ENCODE results near the gene YBX2. TPM values are rescaled to one million over a fixed set of nuclear protein-coding genes. Genes with fewer than 3 reads are reported as not detected.

YBX2 gene
- polyA plus RNA-seq, 3 donors, result 0.95 to 6.0 (median 2.2) TPM

DNA sequence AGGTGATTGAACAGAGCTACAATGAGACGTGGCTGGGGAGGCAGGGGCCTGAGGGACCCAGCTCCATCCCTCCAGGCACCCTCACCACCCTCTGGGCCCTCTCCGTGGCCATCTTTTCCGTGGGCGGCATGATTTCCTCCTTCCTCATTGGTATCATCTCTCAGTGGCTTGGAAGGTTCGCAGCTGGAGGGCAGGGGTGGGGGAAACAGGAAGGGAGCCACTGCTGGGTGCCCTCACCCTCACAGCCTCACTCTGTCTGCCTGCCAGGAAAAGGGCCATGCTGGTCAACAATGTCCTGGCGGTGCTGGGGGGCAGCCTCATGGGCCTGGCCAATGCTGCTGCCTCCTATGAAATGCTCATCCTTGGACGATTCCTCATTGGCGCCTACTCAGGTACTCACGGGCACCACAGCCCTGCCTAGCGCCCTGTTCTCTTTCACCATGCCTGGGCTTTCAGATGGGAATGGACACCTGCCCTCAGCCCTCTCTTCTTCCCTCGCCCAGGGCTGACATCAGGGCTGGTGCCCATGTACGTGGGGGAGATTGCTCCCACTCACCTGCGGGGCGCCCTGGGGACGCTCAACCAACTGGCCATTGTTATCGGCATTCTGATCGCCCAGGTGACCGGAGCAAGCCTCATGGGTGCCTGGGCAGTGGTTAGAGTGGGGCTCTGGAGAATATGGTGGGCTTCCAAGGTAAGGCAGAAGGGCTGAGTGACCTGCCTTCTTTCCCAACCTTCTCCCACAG is 10.8 kb downstream of the YBX2 start:
- H3K27ac ChIP-seq (ENCODE audit: low read depth, low read length), result no peak overlapping the region
- whole genome bisulfite sequencing, 3 donors, result 81 to 91% (median 82%) methylated on average over 18 of the region's 18 CpGs

DNA sequence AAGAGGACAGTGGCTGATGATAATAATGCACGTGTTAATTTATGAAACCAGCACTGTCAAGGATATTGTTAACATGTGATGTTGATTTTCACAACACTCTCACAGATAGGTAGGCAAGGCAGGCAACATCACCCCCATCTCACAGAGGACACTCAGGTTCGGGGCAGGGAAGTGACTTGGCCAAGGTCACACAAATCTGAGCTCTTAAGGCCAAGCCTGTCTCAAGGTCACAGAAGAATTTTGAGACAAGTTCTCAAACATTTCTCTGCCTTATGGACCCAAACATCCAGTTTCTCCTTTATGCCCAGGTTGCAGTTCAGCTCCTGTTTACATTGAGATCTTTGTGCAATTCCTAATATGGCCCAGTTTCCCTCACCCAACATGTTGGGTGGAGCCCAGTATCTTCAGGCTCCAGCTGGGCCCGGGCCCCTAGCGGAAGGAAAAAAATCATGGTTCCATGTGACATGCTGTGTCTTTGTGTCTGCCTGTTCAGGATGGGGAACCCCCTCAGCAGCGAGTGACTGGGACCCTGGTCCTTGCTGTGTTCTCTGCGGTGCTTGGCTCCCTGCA is 11.6 kb downstream of the YBX2 start:
- 45 to 54% (median 52%) methylated on average over 6 of the region's 6 CpGs for WGBS, 3 donors

GRCh38 chr17:7281953-7282751 is 12.3 kb downstream of the YBX2 start:
- no peak overlapping the region for H3K27ac ChIP-seq (ENCODE audit: low read depth, low read length)
- 3 to 5% (median 5%) methylated on average over 41 to 43 of the region's 43 CpGs for whole genome bisulfite sequencing, 3 donors

More for the DNA sequence above, 11.6 kb downstream of the YBX2 start:
- no peak overlapping the region for H3K27ac ChIP-seq (ENCODE audit: low read depth, low read length)

GRCh38 chr17:7281074-7281952 is 13.1 kb downstream of the YBX2 start, which contains the start of gene SLC2A4:
Gene SLC2A4 (plus strand): TSS chr17:7281718. CDS start chr17:7281935, 217 bp downstream.
- peak within 1 kb of the TSS; percentile 21 for H3K27ac ChIP-seq (ENCODE audit: low read depth, low read length)
- 0 to 1% (median 0%) methylated on average over 67 to 71 of the region's 71 CpGs for WGBS, 3 donors

DNA sequence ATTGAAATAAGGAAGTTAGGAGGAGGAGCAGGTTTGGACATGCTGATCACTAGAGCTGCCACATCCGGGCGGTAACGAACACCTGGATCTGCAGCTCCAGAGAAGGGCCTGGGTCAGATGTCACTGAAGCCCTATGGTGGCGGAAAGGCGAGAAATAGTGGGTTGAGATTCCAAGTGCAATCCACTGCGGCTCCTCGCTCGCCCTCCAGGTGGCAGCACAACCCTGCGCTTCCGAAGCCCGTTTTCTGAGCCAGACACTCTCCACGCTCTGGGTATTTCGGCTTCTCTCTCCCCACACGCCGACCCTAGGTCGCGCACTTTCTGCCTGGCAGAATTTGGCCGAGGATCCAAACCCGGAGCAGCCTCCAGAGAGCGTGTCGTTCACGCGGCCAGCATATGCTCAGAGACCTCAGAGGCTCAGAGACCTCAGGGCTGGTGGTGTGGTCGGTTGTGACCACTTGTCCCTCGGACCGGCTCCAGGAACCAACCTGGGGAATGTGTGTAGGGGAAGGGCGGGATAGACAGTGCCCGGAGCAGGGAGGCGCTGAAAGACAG is 13.8 kb downstream of the YBX2 start:
- H3K27ac ChIP-seq (ENCODE audit: low read depth, low read length), result peak overlapping the region; percentile 21
- WGBS, 3 donors, result 0 to 1% (median 1%) methylated on average over 29 of the region's 29 CpGs

DNA sequence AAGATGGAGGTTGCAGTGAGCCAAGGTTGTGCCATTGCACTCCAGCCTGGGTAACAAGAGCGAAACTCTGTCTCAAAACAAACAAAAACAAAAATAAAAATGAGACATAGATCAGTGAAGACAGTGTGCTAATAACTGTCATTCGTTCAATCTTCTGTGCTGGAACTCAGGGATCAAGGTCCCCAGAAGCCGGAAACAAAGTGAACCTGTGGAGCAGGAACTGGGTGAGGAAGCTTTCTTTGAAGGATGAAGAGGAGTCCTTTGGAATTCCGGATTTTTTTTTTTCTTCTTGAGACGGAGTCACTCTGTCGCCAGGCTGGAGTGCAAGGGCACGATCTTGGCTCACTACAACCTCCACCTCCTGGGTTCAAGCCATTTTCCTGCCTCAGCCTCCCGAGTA is 15.0 kb downstream of the YBX2 start:
- 80 to 90% (median 90%) methylated on average over 8 of the region's 8 CpGs for WGBS, 3 donors
- H3K27ac ChIP-seq (ENCODE audit: low read depth, low read length), result no peak overlapping the region

- no peak overlapping the region for H3K27ac ChIP-seq (ENCODE audit: low read depth, low read length)
- 25 to 85% (median 71%) methylated on average over 1 of the region's 1 CpG for WGBS, 3 donors
Observed at GRCh38 chr17:7266784-7267183, 27.7 kb downstream of the YBX2 start.

GRCh38 chr17:7263801-7264078 is 30.7 kb downstream of the YBX2 start:
- 47 to 49% (median 49%) methylated on average over 4 of the region's 4 CpGs for WGBS, 3 donors
- no peak overlapping the region for H3K27ac ChIP-seq (ENCODE audit: low read depth, low read length)

- no peak overlapping the region for H3K27ac ChIP-seq (ENCODE audit: low read depth, low read length)
- 6 to 11% (median 11%) methylated on average over 26 of the region's 26 CpGs for WGBS, 3 donors
Observed at GRCh38 chr17:7262935-7263800, 31.3 kb downstream of the YBX2 start.

DNA sequence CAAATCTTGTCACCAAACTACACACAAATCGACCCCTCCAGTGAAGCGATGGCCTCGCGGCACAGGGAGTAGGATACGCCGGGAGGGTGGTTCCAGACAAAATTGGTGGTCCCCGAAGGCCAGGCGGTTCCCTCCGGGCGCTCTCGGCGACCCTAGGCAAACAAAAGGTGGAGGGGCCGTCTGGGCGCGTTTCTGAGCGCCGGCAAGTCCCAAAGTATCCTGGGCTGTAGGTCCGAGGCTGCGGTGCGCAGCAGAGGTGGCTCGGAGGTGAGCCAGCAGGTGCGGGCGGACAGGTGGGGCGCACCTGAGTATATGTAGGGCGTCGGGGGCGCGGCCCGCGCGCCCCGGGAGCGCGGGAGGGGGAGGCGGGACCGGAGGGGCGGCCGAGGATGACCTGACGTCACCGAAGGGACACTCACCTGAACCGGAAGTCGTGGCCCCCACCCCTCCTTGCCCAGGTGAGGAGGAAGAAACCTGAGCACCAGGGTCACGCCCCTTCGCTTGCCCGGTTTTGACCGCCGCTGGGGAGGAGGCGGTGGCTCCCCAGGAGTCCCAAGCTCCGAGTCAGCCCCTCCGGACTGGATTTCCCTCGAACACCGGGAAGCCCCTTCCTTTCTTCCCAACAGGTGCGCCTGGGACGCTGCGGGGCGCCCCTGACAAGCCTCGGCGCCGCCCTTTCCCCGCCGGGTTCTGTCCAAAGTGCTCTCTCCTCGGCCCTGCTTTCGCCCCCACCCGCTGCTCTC is 32.1 kb downstream of the YBX2 start, which contains the start of gene CLDN7:
Gene CLDN7, minus strand, starts transcription at position 287 of the 743 bp plus-strand sequence. CDS start 435 bp downstream, outside the sequence.
- WGBS, 3 donors, result 4 to 10% (median 8%) methylated on average over 60 to 64 of the region's 64 CpGs
- H3K27ac ChIP-seq (ENCODE audit: low read depth, low read length), result no peak within 1 kb of the TSS

GRCh38 chr17:7261379-7262191 is 32.9 kb downstream of the YBX2 start:
- WGBS, 3 donors, result 4 to 12% (median 11%) methylated on average over 57 to 71 of the region's 71 CpGs

DNA sequence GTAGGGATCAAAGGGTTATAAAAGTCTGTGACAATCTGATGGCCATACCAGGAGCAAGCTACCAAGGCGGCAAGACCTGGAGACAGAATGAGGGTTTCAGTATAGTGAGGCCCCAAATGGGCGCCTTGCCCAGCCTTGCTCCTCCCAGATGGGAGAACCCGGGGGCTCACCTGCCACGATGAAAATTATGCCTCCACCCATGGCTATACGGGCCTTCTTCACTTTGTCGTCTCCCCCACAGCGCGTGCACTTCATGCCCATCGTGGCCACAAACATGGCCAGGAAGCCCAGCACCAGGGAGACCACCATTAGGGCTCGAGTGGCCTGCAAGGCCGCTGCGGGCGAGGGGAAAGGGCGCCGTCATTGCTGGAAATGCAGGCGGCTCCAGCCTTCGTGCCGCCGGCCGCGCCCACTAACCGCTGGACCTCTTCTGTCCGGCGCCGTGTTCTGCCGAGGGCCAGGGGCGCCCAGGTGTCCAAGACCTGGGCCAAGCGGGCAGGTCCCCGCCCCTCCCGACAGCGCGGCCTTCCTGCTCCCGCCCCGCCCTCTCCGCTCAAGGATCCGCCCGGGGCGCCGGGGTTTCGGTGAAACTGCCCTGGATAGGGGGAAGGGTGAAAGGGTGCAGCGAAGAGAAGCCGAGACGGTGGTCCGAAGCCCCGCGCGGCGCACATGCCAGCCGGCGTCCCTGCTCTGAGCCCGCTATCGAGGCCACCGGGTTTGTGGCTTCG is 33.6 kb downstream of the YBX2 start:
- no peak overlapping the region for H3K27ac ChIP-seq (ENCODE audit: low read depth, low read length)
- 4 to 11% (median 5%) methylated on average over 52 to 54 of the region's 54 CpGs for WGBS, 3 donors

More at GRCh38 chr17:7261379-7262191, 32.9 kb downstream of the YBX2 start:
- no peak overlapping the region for H3K27ac ChIP-seq (ENCODE audit: low read depth, low read length)

GRCh38 chr17:7260151-7260550 is 34.3 kb downstream of the YBX2 start:
- H3K27ac ChIP-seq (ENCODE audit: low read depth, low read length), result no peak overlapping the region
- WGBS, 3 donors, result 69 to 92% (median 80%) methylated on average over 4 of the region's 4 CpGs

GRCh38 chr17:7259555-7259889 is 34.9 kb downstream of the YBX2 start:
- 87 to 97% (median 96%) methylated on average over 6 of the region's 6 CpGs for whole genome bisulfite sequencing, 3 donors
- no peak overlapping the region for H3K27ac ChIP-seq (ENCODE audit: low read depth, low read length)

Measured in adipose tissue (tissue), 3 donors.